ENCODE results near the gene P2RY11.

DNA sequence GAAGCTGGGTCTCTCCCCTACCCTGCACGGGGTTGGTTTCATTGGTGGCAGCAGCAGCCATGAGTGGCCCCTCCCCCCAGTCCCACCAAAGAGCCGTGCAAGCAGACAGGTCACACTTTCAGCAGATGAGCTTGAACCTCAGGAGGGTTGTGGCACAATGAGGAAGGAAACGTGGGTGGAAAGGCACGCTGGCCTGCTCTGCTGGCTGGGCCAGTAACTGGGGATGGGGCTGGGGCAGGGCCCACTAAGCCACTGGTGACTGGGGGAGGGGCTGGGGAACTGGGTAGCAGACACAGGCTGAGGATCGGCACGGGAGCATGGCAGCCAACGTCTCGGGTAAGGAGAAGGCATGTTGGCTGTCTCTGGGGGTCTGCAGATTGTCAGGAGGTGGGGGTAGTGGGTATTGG, at the start of gene P2RY11:
- TF ChIP-seq, protein P1, sequence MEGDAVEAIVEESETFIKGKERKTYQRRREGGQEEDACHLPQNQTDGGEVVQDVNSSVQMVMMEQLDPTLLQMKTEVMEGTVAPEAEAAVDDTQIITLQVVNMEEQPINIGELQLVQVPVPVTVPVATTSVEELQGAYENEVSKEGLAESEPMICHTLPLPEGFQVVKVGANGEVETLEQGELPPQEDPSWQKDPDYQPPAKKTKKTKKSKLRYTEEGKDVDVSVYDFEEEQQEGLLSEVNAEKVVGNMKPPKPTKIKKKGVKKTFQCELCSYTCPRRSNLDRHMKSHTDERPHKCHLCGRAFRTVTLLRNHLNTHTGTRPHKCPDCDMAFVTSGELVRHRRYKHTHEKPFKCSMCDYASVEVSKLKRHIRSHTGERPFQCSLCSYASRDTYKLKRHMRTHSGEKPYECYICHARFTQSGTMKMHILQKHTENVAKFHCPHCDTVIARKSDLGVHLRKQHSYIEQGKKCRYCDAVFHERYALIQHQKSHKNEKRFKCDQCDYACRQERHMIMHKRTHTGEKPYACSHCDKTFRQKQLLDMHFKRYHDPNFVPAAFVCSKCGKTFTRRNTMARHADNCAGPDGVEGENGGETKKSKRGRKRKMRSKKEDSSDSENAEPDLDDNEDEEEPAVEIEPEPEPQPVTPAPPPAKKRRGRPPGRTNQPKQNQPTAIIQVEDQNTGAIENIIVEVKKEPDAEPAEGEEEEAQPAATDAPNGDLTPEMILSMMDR (conservative IDR thresholded peaks at IDR 0.05), result no peak
- no peak for TF ChIP-seq EZH2 (IDR thresholded peaks at IDR 0.05; ENCODE audit: low read depth)

Measured in PC-9 (cell line).